Sigmoid colon (tissue), 4 donors: ENCODE measurements around the gene OR10A6.

Experiments used
- POLR2AphosphoS5 ChIP-seq, 4 donors: sonication (generic); formaldehyde crosslinking; IDR thresholded peaks; one replicate each; pipeline ENCODE4 v1.6.1; 2017; ENCODE audit warnings: antibody characterized with exemption in 4 of 4
- TF ChIP-seq, protein P1 (sequence below), 4 experiments: fragments of 450-650 bp in 3 of 4; fragments of 200-600 bp in 1 of 4; IDR thresholded peaks; one replicate each; pipeline ENCODE4 v1.5.1; 2016 to 2019; ENCODE audit warnings: antibody characterized with exemption in 4 of 4, mild to moderate bottlenecking in 3 of 4, moderate library complexity in 2 of 4

DNA sequence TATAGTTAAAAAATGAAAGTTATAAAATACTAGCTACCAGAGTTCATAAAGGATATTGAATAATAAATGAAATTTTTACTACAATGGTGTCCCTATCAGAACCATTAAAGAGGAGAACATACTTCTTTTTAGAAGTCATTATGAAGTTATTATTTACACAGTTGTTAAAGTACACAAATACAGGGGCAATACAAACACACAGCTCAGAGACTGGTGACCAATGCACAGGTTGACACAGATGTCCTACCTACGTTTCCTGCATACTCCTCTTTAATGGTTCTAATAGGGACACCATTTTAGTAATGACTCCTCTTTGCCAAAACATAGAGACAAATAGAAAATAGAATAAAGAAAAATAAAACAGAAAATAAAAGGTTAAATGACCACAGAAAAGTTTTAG lies 24.1 kb upstream of the OR10A6 start:
- no peak for TF ChIP-seq POLR2AphosphoS5 (IDR thresholded peaks at IDR 0.05)
- TF ChIP-seq, protein P1, sequence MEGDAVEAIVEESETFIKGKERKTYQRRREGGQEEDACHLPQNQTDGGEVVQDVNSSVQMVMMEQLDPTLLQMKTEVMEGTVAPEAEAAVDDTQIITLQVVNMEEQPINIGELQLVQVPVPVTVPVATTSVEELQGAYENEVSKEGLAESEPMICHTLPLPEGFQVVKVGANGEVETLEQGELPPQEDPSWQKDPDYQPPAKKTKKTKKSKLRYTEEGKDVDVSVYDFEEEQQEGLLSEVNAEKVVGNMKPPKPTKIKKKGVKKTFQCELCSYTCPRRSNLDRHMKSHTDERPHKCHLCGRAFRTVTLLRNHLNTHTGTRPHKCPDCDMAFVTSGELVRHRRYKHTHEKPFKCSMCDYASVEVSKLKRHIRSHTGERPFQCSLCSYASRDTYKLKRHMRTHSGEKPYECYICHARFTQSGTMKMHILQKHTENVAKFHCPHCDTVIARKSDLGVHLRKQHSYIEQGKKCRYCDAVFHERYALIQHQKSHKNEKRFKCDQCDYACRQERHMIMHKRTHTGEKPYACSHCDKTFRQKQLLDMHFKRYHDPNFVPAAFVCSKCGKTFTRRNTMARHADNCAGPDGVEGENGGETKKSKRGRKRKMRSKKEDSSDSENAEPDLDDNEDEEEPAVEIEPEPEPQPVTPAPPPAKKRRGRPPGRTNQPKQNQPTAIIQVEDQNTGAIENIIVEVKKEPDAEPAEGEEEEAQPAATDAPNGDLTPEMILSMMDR (IDR thresholded peaks at IDR 0.05) = no peak
